Gastrocnemius medialis (tissue), 4 donors: ENCODE measurements around the gene NCAPD2. TPM values are rescaled to one million over a fixed set of nuclear protein-coding genes. Genes with fewer than 3 reads are reported as not detected.

ENCODE experiments used
- ATAC-seq, 2 donors: fragments of 150-250 bp; one replicate each; pipeline ENCODE4 v1.9.1; 2016
- DNase-seq, 2 donors: peaks; one replicate each; pipeline ENCODE4 v3.0.0-alpha.2; 2019
- H3K27ac ChIP-seq, 4 donors: fragments of 200-600 bp; sonication (generic); 1 replicate in 1 of 4; 2 replicates in 3 of 4; pipeline ENCODE4 v1.5.1; 2016 to 2018; ENCODE audit warnings: mild to moderate bottlenecking in 2 of 4, moderate library complexity in 1 of 4
- H3K27me3 ChIP-seq, 3 donors: fragments of 200-600 bp; sonication (generic) in 2 of 3; 1 replicate in 1 of 3; 2 replicates in 2 of 3; pipeline versions ENCODE4 v1.5.1 to v1.6.0; 2016 to 2019; ENCODE audit warnings: mild to moderate bottlenecking in 1 of 3, moderate library complexity in 1 of 3
- H3K36me3 ChIP-seq, 2 donors: fragments of 200-600 bp; sonication (generic) in 1 of 2; one replicate each; pipeline ENCODE4 v1.5.1; 2017 to 2018
- H3K4me1 ChIP-seq, 2 donors: fragments of 200-600 bp; sonication (generic) in 1 of 2; one replicate each; pipeline ENCODE4 v1.5.1; 2016 to 2017; ENCODE audit warnings: mild to moderate bottlenecking in 2 of 2
- H3K4me3 ChIP-seq, 4 donors: fragments of 200-600 bp; sonication (generic) in 3 of 4; 1 replicate in 1 of 4; 2 replicates in 3 of 4; pipeline ENCODE4 v1.5.1; 2016 to 2019; ENCODE audit warnings: mild to moderate bottlenecking in 2 of 4
- H3K9me3 ChIP-seq, 3 donors: fragments of 200-600 bp; sonication (generic) in 2 of 3; 1 replicate in 1 of 3; 2 replicates in 2 of 3; pipeline ENCODE4 v1.5.1; 2016 to 2019
- CTCF ChIP-seq, 5 experiments: fragments of 450-650 bp in 3 of 5; fragments of 200-600 bp in 2 of 5; sonication (generic) in 2 of 5; IDR thresholded peaks in 4 of 5; conservative IDR thresholded peaks in 1 of 5; 1 replicate in 4 of 5; 2 replicates in 1 of 5; pipeline ENCODE4 v1.5.1; 2016 to 2019; ENCODE audit warnings: antibody characterized with exemption in 5 of 5, mild to moderate bottlenecking in 3 of 5, moderate library complexity in 3 of 5
- POLR2A ChIP-seq, 2 donors: fragments of 450-650 bp; IDR thresholded peaks; one replicate each; pipeline ENCODE4 v1.6.1; 2017; ENCODE audit warnings: antibody characterized with exemption in 2 of 2, mild to moderate bottlenecking in 2 of 2, moderate library complexity in 2 of 2
- in situ Hi-C, 4 donors: fragments of 200-750 bp; cut with MboI; loops; one replicate each; pipeline versions ENCODE4 v1.15.0 to v1.8.0; 2017; ENCODE audit warnings: low sequenced_read_pairs in 4 of 4
- intact Hi-C: fragments of 100-400 bp; cut with DNase I; formaldehyde crosslinking; loops from one replicate; pipeline ENCODE4 v1.15.1; 2023; ENCODE audit warnings: low total_unique reads
- total RNA-seq, 4 donors: library from RNA; depleted of rRNA; stranded (reverse); fragments of >200 nt; gene quantifications; one replicate each; pipeline versions ENCODE4 v1.1.0 to v1.2.3, GENCODE V29; 2016

Gene NCAPD2
- total RNA-seq, 4 donors from 2014 or later, result 12.3 to 250 (median 13.3) TPM

- peaks cover 0 to 21% of the 10 kb centered on the region in 2 donors for H3K36me3 ChIP-seq
- DNase-seq, result peak in 1 of 2 donors; percentile 45
- in situ Hi-C loops (loop anchor here (5.0 to 25.0 kb wide), 4 partner anchors 132 to 144 kb away; partner anchors contain the start of gene TNFRSF1A (in 1 of the 4)), intact Hi-C loops (no loop called here)
- peaks cover 21 to 23% of the 10 kb centered on the region in 2 donors for H3K4me1 ChIP-seq
- TF ChIP-seq CTCF (IDR thresholded peaks at IDR 0.05 in 4 of 5, conservative IDR thresholded peaks at IDR 0.05 in 1 of 5), result no peak
- H3K27me3 ChIP-seq, result no peaks in the 10 kb centered on the region
- peak overlapping the region; percentile 84 to 96 (median 93) for H3K27ac ChIP-seq
- H3K9me3 ChIP-seq, result no peaks in the 10 kb centered on the region
- peak overlapping the region in 3 of 4 donors; percentile 81 to 90 (median 89) for H3K4me3 ChIP-seq
- no peak for ATAC-seq
Measured at GRCh38 chr12:6469092-6469491, 24.8 kb upstream of the NCAPD2 start.

- no peak for ATAC-seq
- Histone ChIP-seq H3K27ac (peak overlapping the region; percentile 84 to 96 (median 93)), H3K36me3 (peaks cover 0 to 16% of the 10 kb centered on the region in 2 donors), H3K27me3 (no peaks in the 10 kb centered on the region), H3K9me3 (no peaks in the 10 kb centered on the region), H3K4me1 (peaks cover 21 to 23% of the 10 kb centered on the region in 2 donors), H3K4me3 (peak overlapping the region; percentile 81 to 90 (median 86))
- DNase-seq, result no peak
- in situ Hi-C loops, result loop anchor here (5.0 to 25.0 kb wide), 4 partner anchors 132 to 145 kb away; partner anchors contain the start of gene TNFRSF1A (in 1 of the 4)
- intact Hi-C loops, result loop anchor here (1.0 to 5.0 kb wide), 3 partner anchors 18 to 194 kb away; partner anchors contain the start of gene ING4
- TF ChIP-seq CTCF (IDR thresholded peaks at IDR 0.05 in 4 of 5, conservative IDR thresholded peaks at IDR 0.05 in 1 of 5), result no peak
- no peak for TF ChIP-seq POLR2A (IDR thresholded peaks at IDR 0.05)
Measured at GRCh38 chr12:6469609-6470374, 24.1 kb upstream of the NCAPD2 start.

GRCh38 chr12:6470375-6471163, 23.3 kb upstream of the NCAPD2 start, which contains the start of gene VAMP1:
TSS of gene VAMP1 (minus strand) at chr12:6470677. CDS start at chr12:6470531, 146 bp downstream.
- ATAC-seq, result peak; percentile 91 to 94
- intact Hi-C loops, result loop anchor here (1.0 to 5.0 kb wide), 5 partner anchors 19 to 193 kb away; partner anchors contain the start of genes GAPDH, ING4 and MRPL51
- in situ Hi-C loops, result loop anchor here in 1 of 4 donors (25.0 kb wide), 1 partner anchor 133 kb away; the partner anchor contains the start of gene TNFRSF1A
- Histone ChIP-seq H3K4me3 (peak within 1 kb of the TSS; percentile 81 to 90 (median 86)), H3K27me3 (no peaks in the 10 kb centered on the region), H3K9me3 (no peaks in the 10 kb centered on the region), H3K36me3 (peaks cover 0 to 12% of the 10 kb centered on the region in 2 donors), H3K4me1 (peaks cover 21 to 23% of the 10 kb centered on the region in 2 donors), H3K27ac (peak within 1 kb of the TSS; percentile 84 to 96 (median 93))
- TF ChIP-seq CTCF (IDR thresholded peaks at IDR 0.05 in 4 of 5, conservative IDR thresholded peaks at IDR 0.05 in 1 of 5) (peak in 3 of 5 experiments; percentile 15 to 24 (median 19)), POLR2A (IDR thresholded peaks at IDR 0.05) (peak; percentile 98 to 100)
- DNase-seq, result peak; percentile 97 to 98

DNA sequence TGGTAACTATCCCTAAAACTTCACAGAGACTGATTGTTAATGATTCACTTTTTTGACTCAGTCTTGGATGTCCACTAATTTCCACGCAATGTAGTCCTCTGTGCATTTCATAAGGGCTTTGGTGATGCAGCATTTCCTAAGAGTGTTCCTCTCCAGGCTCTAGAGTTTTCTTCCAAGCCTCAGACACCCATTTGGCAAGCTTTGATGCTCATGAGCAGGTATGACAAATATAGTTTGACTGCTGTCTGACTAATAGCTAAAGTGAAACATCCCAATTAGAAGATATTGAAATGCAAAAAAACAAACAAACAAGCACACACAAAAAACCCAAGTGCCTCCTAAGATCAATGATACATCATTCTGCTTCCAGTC, 21.9 kb upstream of the NCAPD2 start:
- Histone ChIP-seq H3K4me3 (no peak overlapping the region), H3K9me3 (no peaks in the 10 kb centered on the region), H3K4me1 (peaks cover 21 to 23% of the 10 kb centered on the region in 2 donors), H3K36me3 (no peaks in the 10 kb centered on the region), H3K27ac (peak overlapping the region in 1 of 4 donors; percentile 96), H3K27me3 (no peaks in the 10 kb centered on the region)
- DNase-seq (no peak), ATAC-seq (peak in 1 of 2 donors; percentile 23)
- TF ChIP-seq POLR2A (IDR thresholded peaks at IDR 0.05) (no peak), CTCF (IDR thresholded peaks at IDR 0.05 in 4 of 5, conservative IDR thresholded peaks at IDR 0.05 in 1 of 5) (no peak)
- in situ Hi-C loops (loop anchor here in 1 of 4 donors (25.0 kb wide), 1 partner anchor 135 kb away; the partner anchor contains the start of gene TNFRSF1A), intact Hi-C loops (loop anchor here (1.0 to 5.0 kb wide), 3 partner anchors 21 to 80 kb away; partner anchors contain the start of genes GAPDH and MRPL51)
